ENCODE data around the gene GPATCH8.
"Not testable (repeated sequence)": the region's sequence is repeated elsewhere in the genome, so short reads cannot be mapped to it uniquely, and the experiment has no call there.

Gene GPATCH8

GRCh38 chr17:44503147-44504029, at the start of gene GPATCH8:
Gene GPATCH8, minus strand, starts transcription at chr17:44503406. Its CDS starts 36 bp downstream, at chr17:44503370.
- FAIRE-seq = peak; percentile 49

GRCh38 chr17:44552361-44552760, 49.2 kb upstream of the GPATCH8 start:
- no peak for FAIRE-seq

GRCh38 chr17:44549686-44550085, 46.5 kb upstream of the GPATCH8 start:
- FAIRE-seq = no peak

- no peak for FAIRE-seq
Observed at GRCh38 chr17:44548376-44549230, 45.4 kb upstream of the GPATCH8 start.

GRCh38 chr17:44547625-44548267, 44.5 kb upstream of the GPATCH8 start:
- no peak for FAIRE-seq

- no peak for FAIRE-seq
Observed at GRCh38 chr17:44546671-44547606, 43.7 kb upstream of the GPATCH8 start.

- FAIRE-seq = no peak
Observed at GRCh38 chr17:44543905-44544523, 40.8 kb upstream of the GPATCH8 start.

GRCh38 chr17:44543213-44543904, 40.2 kb upstream of the GPATCH8 start:
- FAIRE-seq = no peak

- no peak for FAIRE-seq
Observed at GRCh38 chr17:44541884-44542581, 38.8 kb upstream of the GPATCH8 start.

- FAIRE-seq = no peak
Observed at GRCh38 chr17:44540246-44541084, 37.3 kb upstream of the GPATCH8 start.

- no peak for FAIRE-seq
Observed at GRCh38 chr17:44539673-44540072, 36.5 kb upstream of the GPATCH8 start.

- FAIRE-seq = not testable (repeated sequence)
Observed at GRCh38 chr17:44537922-44538321, 34.7 kb upstream of the GPATCH8 start.

- no peak for FAIRE-seq
Observed at GRCh38 chr17:44536090-44536953, 33.1 kb upstream of the GPATCH8 start.

- FAIRE-seq = no peak
Observed at GRCh38 chr17:44533533-44534246, 30.5 kb upstream of the GPATCH8 start.

GRCh38 chr17:44530896-44531418, 27.8 kb upstream of the GPATCH8 start:
- no peak for FAIRE-seq

- FAIRE-seq = no peak
Observed at GRCh38 chr17:44529864-44530263, 26.7 kb upstream of the GPATCH8 start.

- FAIRE-seq = no peak
Observed at GRCh38 chr17:44527954-44528353, 24.7 kb upstream of the GPATCH8 start.
